OCI-LY3 (cell line): Measurements from ENCODE around the gene DPPA4.
"Not testable (repeated sequence)": the region's sequence is repeated elsewhere in the genome, so short reads cannot be mapped to it uniquely, and the experiment has no call there.

Source experiments
- H2AFZ ChIP-seq: fragments of 200-600, 300-600 bp; shearing (Covaris generic); 2 replicates; pipeline ENCODE4 v1.6.0; 2014; ENCODE audit warnings: antibody characterized with exemption, low read depth, low read length
- H3K27ac ChIP-seq: fragments of 200-600, 300-600 bp; sonication (generic); 2 replicates; pipeline ENCODE4 v1.5.1; 2014; ENCODE audit warnings: mild to moderate bottlenecking, low read length, moderate library complexity, mixed read lengths
- H3K27me3 ChIP-seq: fragments of 200-600, 300-600 bp; sonication (generic); 2 replicates; pipeline ENCODE4 v1.6.1; 2014; ENCODE audit warnings: low read depth, low read length, mixed read lengths
- H3K36me3 ChIP-seq: fragments of 200-600, 300-600 bp; sonication (generic); replicated peaks from 2 replicates; pipeline ENCODE3; 2014; ENCODE audit warnings: low read depth, low read length, mixed read lengths
- H3K4me1 ChIP-seq: fragments of 300-600, 200-600 bp; sonication (generic); 2 replicates; pipeline ENCODE4 v1.6.1; 2014; ENCODE audit warnings: low read length, mixed read lengths
- H3K4me2 ChIP-seq: fragments of 200-600, 300-600 bp; sonication (generic); 2 replicates; pipeline ENCODE4 v1.6.1; 2014; ENCODE audit warnings: low read length, mixed read lengths
- H3K4me3 ChIP-seq: fragments of 300-600, 200-600 bp; sonication (generic); 2 replicates; pipeline ENCODE4 v1.5.1; 2014; ENCODE audit warnings: antibody characterized with exemption, mild to moderate bottlenecking, low read length, moderate library complexity
- H3K79me2 ChIP-seq: fragments of 300-600, 200-600 bp; shearing (Covaris generic); 2 replicates; pipeline ENCODE4 v1.6.1; 2014; ENCODE audit warnings: mild to moderate bottlenecking, low read length, mixed read lengths
- H3K9ac ChIP-seq: fragments of 300-600, 200-600 bp; shearing (Covaris generic); 2 replicates; pipeline ENCODE4 v1.6.0; 2014; ENCODE audit warnings: mild to moderate bottlenecking, low read length, moderate library complexity
- H3K9me3 ChIP-seq: fragments of 200-600, 300-600 bp; shearing (Covaris generic); 2 replicates; pipeline ENCODE4 v1.6.1; 2014; ENCODE audit warnings: low read length, mixed read lengths; ENCODE audit not compliant: insufficient read depth
- H4K20me1 ChIP-seq: fragments of 200-600, 300-600 bp; sonication (generic); 2 replicates; pipeline ENCODE4 v1.6.1; 2016; ENCODE audit warnings: low read length, mixed read lengths; ENCODE audit not compliant: insufficient read depth
- EZH2phosphoT487 ChIP-seq: fragments of 200-600 bp; shearing (Covaris generic); IDR thresholded peaks from 2 replicates; pipeline ENCODE4 v1.6.1; 2018; ENCODE audit warnings: antibody characterized with exemption, mixed run types, low read depth
- TF ChIP-seq, protein P1 (sequence below): fragments of 200-600, 300-600 bp; sonication (generic); IDR thresholded peaks from 2 replicates; pipeline ENCODE4 v1.5.1; 2014; ENCODE audit warnings: antibody characterized with exemption, low read length, low read depth

Gene DPPA4

DNA sequence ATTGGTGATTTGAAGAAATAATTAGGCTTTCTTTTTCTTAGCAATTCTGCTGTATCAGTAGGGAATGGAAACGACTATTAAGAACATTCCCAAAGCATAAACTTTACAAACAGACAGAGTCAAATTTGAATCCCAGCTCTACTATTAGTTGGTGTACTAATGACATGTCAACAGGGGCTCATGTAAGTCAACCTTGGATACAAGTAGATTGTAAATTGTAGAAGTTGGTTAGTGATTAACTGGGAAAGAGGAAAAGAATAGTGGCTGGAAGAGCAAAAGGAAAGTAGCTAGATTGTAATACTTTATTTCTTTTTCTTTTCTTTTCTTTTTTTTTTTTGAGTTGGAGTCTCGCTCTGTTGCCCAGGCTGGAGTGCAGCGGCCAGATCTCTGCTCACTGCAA is 38.6 kb upstream of the DPPA4 start:
- Histone ChIP-seq H3K9ac (no peak overlapping the region), H2AFZ (no peak overlapping the region), H3K36me3 (no peaks in the 10 kb centered on the region), H3K4me1 (no peaks in the 10 kb centered on the region), H3K27ac (no peak overlapping the region), H3K27me3 (no peaks in the 10 kb centered on the region), H3K79me2 (no peaks in the 10 kb centered on the region), H4K20me1 (no peaks in the 10 kb centered on the region), H3K4me2 (no peak overlapping the region), H3K4me3 (no peak overlapping the region), H3K9me3 (no peaks in the 10 kb centered on the region)
- no peak for TF ChIP-seq EZH2phosphoT487
- TF ChIP-seq, protein P1, sequence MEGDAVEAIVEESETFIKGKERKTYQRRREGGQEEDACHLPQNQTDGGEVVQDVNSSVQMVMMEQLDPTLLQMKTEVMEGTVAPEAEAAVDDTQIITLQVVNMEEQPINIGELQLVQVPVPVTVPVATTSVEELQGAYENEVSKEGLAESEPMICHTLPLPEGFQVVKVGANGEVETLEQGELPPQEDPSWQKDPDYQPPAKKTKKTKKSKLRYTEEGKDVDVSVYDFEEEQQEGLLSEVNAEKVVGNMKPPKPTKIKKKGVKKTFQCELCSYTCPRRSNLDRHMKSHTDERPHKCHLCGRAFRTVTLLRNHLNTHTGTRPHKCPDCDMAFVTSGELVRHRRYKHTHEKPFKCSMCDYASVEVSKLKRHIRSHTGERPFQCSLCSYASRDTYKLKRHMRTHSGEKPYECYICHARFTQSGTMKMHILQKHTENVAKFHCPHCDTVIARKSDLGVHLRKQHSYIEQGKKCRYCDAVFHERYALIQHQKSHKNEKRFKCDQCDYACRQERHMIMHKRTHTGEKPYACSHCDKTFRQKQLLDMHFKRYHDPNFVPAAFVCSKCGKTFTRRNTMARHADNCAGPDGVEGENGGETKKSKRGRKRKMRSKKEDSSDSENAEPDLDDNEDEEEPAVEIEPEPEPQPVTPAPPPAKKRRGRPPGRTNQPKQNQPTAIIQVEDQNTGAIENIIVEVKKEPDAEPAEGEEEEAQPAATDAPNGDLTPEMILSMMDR, result no peak

DNA sequence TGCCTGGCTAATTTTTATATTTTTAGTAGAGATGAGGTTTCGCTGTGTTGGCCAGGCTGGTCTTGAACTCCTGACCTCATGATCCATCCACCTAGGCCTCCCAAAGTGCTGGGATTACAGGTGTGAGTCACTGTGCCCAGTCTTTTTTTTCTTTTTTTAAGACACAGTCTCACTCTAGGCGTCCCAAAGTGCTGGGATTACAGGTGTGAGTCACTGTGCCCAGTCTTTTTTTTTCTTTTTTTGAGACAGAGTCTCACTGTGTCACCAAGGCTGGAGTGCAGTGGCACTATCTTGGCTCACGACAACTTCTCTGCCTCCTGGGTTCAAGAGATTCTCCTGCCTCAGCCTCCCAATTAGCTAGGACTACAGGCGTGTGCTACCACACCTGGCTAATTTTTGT is 37.1 kb upstream of the DPPA4 start:
- H3K27me3 ChIP-seq, result not testable (repeated sequence)

DNA sequence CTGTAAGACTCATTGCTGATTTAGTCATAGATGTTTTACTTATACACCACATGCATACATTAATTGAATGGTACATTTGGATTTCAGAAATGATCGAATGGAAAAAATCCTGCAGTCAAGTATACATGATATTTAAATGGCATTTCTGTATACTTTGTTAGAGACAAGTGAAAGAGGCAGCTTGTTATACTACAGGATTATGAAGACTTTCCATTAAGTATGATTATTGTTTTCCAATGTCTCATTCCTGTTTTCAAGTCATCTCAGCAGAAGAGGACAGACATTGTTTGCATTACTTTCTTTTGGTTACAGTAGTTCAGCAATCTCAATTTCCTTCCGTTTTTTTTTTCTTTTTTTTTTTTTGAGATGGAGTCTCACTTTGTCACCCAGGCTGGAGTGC is 36.6 kb upstream of the DPPA4 start:
- H3K4me1 ChIP-seq, result no peaks in the 10 kb centered on the region
- no peak overlapping the region for H2AFZ ChIP-seq
- no peaks in the 10 kb centered on the region for H3K27me3 ChIP-seq
- no peaks in the 10 kb centered on the region for H3K9me3 ChIP-seq
- H3K4me3 ChIP-seq, result no peak overlapping the region
- no peak for TF ChIP-seq EZH2phosphoT487
- TF ChIP-seq, protein P1, result no peak
- no peak overlapping the region for H3K9ac ChIP-seq
- no peak overlapping the region for H3K4me2 ChIP-seq
- H3K36me3 ChIP-seq, result no peaks in the 10 kb centered on the region
- H3K79me2 ChIP-seq, result no peaks in the 10 kb centered on the region
- H4K20me1 ChIP-seq, result no peaks in the 10 kb centered on the region
- no peak overlapping the region for H3K27ac ChIP-seq

More for the DNA sequence above, 37.1 kb upstream of the DPPA4 start:
- H3K4me3 ChIP-seq, H3K4me1 ChIP-seq, H3K9me3 ChIP-seq, H3K36me3 ChIP-seq, H4K20me1 ChIP-seq, H3K27ac ChIP-seq, H3K4me2 ChIP-seq, H3K9ac ChIP-seq, H2AFZ ChIP-seq, H3K79me2 ChIP-seq: not testable (repeated sequence)

DNA sequence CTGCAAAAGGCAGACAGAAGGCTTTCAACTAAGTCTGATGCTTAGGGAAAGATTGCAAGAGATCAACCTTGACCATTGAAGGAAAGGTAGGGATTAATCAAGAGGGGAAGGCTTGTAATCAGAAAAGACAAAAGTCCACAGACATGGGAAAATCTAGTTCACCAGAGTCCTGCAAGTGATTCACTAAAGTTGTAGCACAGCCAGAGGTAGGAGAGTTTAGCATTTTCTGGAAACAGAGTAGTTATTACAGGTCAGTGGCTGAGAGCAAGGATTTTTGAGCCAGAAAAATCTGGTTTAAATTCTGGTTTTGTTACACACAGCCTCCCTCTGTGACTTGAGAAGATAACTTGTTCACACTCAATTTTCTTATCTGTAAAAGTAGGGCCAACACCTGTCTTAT is 35.3 kb upstream of the DPPA4 start:
- no peak overlapping the region for H3K9ac ChIP-seq
- no peaks in the 10 kb centered on the region for H3K9me3 ChIP-seq
- TF ChIP-seq EZH2phosphoT487, result no peak
- H3K4me3 ChIP-seq, result no peak overlapping the region
- no peak overlapping the region for H3K27ac ChIP-seq
- no peaks in the 10 kb centered on the region for H3K79me2 ChIP-seq
- no peaks in the 10 kb centered on the region for H3K27me3 ChIP-seq
- no peak overlapping the region for H2AFZ ChIP-seq
- no peak overlapping the region for H3K4me2 ChIP-seq
- H4K20me1 ChIP-seq, result no peaks in the 10 kb centered on the region
- no peaks in the 10 kb centered on the region for H3K36me3 ChIP-seq
- H3K4me1 ChIP-seq, result no peaks in the 10 kb centered on the region

DNA sequence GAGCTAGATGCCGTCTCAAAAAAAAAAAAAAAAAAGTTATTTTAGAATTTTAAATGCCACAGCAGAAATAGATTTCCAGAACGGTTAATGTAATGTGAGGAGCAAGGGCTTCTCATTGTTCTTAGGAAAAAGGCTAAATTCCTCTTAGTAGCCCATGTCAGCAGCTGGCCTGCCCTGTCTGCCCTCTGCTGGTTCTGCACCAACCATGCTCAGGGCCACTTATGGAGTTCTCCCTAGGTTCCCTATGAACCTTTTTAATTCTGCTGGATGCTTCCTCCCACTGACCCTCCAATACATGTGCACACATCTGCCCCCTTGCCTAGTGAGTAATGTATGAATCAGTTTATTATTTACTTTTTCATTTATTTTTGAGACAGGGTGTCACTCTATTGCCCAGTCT is 32.2 kb upstream of the DPPA4 start:
- no peaks in the 10 kb centered on the region for H3K79me2 ChIP-seq
- no peaks in the 10 kb centered on the region for H3K9me3 ChIP-seq
- H3K36me3 ChIP-seq, result no peaks in the 10 kb centered on the region
- no peaks in the 10 kb centered on the region for H3K4me1 ChIP-seq
- H3K9ac ChIP-seq, result no peak overlapping the region
- no peak overlapping the region for H3K4me3 ChIP-seq
- TF ChIP-seq, protein P1, result no peak
- no peak for TF ChIP-seq EZH2phosphoT487
- no peaks in the 10 kb centered on the region for H3K27me3 ChIP-seq
- no peak overlapping the region for H2AFZ ChIP-seq
- no peak overlapping the region for H3K27ac ChIP-seq
- H4K20me1 ChIP-seq, result no peaks in the 10 kb centered on the region
- no peak overlapping the region for H3K4me2 ChIP-seq
